Measurements from ENCODE around the gene HADHB.

- TF ChIP-seq CTCF (conservative IDR thresholded peaks at IDR 0.05), result no peak
- TF ChIP-seq ZFX (IDR thresholded peaks at IDR 0.05), result no peak
These were observed 38.9 kb downstream of the HADHB start for GRCh38 chr2:26283606-26284005.
